ENCODE measurements around the gene MAPKAPK3.

The MAPKAPK3 gene

DNA sequence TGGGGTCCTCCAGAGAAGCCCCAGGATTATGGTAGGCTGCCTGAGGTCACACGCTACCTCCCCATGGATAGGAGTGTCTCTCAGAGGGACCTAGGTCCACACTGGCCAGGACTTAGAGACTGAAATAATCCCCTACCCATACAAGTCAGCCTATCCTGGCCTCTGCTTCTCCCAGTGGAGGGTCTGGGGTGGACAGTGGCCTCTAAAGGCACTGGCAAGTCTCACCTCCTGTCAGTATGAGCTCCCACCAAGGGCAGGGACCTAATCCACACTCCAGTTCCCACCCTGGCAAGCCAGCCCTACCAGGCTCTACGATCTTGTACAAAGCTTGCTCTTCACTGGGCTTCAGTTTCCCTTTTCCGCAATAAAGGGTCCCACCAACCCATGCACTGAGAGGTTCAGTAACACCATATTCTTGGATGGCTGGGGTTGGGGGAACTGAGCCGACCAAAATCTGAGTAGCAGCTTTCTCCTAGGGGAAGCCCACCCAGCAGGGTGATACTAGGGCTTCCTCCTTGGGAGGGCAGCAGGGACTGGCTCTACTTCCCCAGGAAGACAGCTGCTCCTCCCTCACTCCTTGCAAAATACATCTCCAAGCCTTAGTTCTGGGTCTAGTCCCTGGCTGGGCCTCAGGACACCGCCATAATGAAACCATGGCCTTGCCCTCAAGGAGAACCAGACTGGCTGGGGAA is 7.7 kb upstream of the MAPKAPK3 start:
- no peak for DNase-seq

DNA sequence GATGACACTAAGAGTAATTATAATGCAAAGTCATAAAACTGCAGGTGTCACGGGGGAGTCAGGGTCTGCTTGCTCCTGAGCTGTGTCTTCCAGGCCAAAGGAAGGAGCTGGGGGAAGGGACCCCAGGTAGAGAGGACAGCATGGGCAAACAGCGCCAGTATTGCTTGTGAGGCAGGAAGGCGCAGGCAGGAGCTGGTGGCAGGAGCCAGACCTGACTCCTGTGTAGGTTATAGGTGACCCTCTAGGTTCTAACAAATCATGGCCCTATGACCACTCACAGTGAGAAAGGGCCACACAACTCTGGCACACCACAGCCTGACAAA is 7.2 kb upstream of the MAPKAPK3 start:
- DNase-seq, result no peak

DNA sequence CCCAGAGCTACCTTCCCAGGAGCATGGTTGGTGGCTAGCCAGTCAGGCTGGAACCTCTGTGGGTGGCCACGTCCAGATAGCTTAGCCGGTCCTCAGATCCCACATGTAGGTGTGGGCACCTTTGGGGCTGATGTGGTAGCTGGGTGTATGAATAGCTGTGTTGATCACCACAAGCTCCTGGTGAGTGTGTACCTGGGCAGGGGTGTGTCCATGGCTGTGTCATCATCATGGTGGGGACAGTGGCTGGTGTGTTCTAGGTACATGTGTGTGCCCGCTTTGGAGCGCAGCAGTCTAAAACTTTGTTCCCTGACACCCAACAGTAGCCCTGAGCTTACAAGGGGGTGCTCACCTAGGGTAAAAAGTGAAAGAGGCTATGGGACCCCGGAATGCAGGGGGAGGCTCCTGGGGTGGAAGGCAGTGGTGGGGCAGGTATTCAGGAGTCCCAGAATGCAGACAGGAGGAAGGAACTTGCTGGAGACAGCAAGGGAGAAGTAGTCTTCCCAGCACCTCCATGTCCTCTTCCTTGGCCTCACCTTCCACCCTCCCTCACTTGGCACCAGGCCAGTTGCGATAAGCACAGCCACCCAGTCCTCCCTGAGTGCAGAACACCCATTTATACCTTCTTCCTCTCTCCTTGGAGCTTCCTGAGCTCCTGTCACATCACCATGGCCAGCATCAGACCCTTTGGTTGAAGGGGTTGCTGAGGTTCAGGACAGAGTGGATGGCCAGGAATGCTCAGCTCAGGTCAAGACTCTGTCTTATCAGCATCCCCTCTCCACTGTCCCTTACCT is 6.6 kb upstream of the MAPKAPK3 start:
- no peak for DNase-seq

DNA sequence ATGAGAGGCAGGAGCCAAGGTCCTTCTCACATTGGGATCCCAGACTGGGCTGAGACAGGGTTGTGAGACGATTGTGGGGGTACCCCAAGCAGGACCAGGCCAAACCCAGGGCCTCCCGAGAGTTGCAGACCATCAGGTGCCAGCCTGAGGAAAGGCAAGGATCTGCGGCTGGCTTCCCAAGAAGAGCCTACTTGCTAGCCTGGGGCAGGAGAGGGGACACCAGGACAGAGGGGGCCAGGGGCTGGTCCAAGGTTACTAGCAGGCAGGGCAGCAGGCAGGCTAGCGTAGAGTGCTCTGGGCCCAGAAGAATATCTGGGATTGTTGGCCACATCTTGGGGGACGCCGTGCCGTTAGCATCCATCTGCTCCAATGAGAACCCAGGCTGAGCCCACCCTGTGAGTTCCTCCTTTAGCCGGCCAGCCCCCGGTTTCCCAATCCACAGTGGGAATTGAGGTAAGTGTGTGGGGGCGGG is 5.9 kb upstream of the MAPKAPK3 start:
- no peak for DNase-seq

DNA sequence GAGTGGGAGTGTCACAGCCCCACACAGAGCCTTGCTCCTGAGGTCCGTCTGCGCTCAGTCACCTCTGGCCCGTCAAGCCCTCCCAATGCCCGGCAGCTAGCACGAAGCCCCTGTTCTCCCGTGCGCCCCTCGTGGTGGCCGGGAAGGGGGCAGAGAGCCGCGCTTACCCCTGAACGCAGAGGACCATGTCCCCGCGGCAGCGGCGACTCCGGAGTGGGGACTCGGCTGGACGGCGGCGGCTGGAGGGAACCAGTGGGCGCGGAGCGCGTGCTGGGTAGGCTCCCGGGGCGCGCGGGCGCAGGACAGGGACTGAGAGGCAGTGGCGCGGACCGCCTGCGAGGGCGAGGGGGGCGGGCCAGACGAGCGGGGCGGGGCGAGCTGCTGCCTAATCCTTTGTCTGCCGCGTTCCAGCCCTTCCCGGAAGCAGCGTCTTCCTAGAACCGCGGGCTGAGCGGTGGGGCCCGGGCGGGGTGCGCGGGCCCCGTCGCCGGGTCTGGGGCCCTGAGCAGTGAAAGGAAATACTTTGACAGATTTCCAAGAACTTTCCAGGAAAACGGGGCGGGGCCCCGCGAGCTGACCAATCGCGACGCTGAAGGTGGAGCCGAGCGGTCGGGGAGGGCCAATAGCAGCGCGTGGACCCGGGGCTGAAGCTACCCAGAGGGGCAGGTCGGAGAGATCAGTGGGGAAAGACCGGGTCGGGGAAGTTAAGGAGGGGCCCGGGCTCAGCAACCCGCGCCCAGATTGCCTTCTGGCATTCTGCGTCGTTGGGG is 5.3 kb upstream of the MAPKAPK3 start, which contains the start of gene CISH:
Gene CISH, minus strand, starts transcription at position 311 of the 770 bp plus-strand sequence. Its CDS starts 124 bp downstream, at position 187.
- peak; percentile 99 for DNase-seq

DNA sequence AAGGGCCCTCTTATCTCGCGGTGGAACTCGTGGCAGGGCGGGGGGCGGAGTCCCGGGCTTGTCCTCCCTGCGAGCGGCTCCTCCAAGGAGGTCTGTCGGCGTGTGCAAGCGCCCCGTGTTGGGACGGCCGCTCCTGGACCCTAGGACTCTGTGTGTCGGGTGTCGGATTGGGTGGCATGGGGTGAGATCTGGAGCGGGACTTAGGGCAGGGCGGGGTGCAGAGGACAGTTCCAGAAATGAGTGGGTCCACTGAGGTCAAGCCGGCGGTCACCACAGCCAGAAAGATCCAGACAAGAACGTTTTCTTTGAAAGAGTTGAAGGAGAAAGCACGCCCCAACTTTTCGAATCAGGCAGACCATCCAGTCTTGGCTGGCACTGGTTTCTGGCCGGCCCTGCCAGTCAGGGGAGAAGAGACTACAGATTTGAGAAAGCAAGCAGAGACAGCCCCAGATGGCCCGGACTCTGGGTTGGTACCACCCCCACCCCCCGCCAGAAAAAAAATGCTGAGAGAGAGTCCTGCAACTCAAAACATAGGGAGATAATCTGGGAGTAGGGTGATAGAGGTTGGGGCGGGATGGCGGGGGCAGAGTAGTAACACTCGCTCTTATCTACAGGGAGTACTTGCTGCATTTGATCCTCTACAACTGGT is 4.6 kb upstream of the MAPKAPK3 start:
- no peak for DNase-seq

DNA sequence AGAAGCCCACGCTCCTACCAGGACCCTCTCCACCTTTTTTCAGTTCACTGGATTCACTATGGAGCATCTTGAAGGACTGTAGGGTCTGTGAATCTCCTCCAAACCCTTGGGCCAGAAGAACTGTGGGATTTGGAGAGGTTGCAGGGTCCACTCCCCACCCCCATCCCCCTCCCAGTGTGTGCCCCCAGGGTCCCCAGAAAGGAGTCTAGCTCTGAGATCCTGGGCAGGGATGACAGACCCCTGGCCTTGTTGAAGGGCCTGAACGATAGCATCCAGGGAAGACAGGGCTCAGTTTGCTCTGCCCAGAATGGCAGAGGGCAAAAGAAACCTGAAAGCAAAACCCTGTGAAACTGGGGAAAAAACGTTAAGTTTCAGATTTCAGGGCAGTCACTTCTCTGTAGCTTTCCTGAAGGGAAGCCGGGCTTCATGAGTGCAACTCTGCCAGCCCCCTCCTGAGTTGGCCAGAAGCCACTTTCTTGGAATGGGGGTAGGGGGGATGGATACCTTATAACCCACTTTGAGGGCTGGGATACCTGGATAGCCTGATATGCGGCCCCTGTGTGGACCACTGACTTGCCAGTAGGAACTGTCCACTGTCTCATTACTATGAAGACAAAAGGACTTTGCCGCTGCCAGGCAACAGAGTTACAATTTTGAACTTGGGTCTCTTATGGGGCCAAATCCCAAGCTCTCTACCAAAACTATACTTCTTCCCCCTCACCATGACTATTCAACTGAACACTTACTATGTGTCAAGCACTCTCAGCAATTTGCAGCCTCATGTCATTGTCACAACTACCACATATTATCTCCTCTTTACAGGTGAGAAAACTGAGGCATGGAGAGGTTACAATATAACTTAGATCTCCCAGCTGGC is 3.7 kb upstream of the MAPKAPK3 start:
- no peak for DNase-seq

DNA sequence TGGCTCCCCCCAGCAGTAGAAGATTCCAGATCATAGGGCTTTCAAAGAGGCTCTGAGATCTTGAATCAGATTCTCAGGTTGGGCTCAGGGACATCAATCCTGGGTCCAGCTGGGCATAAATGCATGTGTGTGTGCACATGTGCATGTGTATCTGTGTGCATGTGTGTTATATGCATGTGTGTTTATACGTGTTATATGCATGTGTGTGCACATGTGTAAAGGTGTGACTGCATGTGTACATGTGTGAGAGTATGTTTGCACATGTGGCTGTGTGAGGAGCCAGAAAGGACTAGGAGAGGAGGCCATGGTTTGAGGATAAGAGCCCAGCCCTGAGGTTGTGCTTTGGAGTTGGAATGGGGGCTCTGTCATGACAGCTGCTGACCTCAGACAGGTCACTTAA is 1.8 kb upstream of the MAPKAPK3 start:
- DNase-seq, result no peak

DNA sequence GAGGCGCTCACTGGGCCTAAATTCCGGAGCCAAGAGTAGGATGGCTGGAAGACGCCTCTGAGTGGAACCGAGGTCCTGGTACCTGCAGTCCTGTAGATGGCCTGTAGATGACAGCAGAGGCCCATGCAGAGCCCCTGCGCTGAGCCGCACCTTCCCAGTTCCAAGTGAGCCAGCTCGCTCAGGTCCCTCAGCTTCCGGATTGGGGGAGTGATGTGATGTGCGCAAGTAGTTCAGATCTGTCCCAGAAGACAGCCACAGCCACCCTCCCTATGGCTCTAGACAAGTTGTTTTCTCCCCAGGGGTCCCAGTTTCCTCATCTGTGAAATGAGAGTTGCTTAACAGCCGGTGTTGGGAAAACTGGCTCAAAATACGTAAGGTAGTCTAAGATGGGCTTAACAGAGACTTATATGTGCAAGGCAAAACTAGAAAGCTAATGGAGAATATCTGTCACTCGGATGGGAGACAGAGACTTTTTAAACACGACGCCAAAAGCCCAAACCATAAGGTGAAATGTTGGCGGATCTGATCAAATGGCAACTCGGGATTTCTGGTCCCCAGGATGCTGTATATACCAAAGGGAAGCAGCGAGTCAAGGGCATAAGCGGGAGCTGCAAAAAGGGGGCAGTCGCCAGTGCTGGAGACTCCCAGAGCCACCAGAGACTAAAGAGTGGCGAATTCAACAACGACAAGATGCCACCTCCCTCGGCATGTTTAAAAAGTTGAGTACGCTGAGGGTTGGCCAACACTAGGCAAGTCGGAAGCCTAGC is 765 bp upstream of the MAPKAPK3 start:
- peak; percentile 83 to 88 for DNase-seq

DNA sequence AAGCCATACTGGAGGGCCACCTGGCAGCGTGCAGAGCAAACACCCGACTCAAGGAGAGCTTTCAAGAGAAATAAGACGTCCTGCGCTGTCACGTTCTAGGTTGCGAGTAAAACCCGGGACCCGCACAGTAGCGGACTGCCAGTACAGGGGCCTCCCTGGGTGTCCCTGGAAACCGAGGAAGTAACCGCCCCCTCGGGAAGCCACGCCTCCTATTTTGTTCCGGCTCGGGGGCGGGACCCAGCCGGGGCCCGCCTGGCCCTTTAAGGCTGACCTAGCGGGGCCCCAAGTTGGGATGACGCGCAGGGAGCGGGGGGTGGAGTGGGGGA is 218 bp upstream of the MAPKAPK3 start:
- DNase-seq, result peak; percentile 94 to 97

DNA sequence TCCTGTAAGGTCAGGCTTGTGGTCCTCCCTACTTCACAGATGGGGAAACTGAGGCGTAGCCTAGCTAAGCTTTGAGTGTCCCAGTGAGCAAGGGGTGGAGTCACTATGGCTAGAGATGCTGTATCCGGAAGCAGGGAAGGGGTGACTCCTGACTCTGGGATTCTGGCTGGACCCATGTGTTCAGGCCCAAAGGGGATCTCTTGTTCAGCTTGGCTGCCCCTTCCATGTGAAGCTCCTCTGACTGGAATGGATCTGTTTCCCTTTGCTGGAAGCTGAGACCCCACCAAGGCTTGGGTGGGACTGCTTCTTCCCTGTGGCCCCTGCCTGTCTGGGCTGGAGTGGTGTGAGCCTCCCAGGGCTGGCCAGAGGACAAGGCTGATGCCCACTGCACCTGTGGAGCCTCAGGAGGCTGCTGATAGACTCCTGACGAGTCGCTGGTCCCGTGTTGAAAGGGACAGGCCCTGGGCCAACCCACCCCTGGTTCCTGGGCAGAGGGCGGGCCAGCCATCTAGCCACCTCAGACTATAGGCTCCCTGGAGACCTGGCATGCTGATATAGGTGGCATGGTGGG is 1.0 kb downstream of the MAPKAPK3 start:
- DNase-seq, result no peak

DNA sequence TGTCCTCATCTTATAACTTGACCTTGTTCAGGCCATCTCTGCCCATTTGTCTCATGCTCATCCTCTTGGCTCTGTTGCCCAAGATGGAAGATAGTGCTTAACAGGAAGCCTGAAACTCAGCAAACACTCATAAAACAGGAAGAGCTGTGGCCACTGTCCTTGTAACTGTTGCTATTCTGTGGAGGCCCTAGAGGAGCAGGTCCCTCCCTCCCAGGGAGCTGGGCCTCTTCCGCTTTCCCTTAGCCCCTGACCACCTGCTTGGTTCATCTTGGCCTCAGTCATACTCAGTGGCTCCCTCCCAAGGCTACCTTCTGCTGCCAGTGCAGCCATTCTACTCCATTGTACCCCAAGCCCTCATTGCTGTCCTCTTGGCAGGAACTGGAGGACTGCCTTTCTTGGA is 3.5 kb downstream of the MAPKAPK3 start:
- DNase-seq, result peak in 1 of 2 donors; percentile 58

DNA sequence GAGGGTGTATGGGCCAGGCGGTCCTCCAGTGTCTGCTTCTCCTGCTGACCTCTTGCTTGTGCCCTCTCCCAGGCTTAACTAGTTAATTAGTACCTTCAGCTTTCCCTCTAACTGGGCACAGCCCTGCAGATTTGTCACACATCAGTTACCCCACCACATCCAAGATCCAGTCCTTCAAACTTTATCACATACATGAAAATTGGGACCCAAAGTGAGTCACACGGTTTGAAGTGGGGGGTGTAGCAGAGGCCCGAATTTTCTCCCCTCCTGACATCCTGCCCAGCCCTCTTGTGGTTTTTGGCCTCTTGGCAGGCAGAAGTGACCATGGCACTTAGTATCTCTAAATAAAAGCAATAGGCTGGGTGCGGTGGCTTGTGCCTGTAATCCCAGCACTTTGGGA is 3.9 kb downstream of the MAPKAPK3 start:
- no peak for DNase-seq

DNA sequence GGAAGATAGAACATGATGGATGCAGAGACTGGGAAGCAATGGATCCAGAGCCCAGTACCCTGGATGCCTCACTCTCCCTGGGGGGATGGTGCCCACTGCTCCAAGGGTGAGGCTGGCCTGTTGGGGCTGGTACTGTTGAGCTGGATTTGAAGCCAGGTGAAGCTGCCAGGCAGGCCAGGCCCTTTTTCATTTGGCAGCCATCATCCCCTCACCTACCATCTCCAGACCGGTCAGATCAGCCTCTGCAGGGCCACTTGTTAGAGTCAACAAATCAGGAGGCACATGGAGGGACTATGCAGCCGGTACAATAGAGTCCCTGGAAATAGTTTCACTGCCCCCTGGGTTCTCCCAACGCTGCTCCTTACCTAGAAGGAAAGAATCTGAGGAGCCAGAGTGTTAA is 5.9 kb downstream of the MAPKAPK3 start:
- no peak for DNase-seq

DNA sequence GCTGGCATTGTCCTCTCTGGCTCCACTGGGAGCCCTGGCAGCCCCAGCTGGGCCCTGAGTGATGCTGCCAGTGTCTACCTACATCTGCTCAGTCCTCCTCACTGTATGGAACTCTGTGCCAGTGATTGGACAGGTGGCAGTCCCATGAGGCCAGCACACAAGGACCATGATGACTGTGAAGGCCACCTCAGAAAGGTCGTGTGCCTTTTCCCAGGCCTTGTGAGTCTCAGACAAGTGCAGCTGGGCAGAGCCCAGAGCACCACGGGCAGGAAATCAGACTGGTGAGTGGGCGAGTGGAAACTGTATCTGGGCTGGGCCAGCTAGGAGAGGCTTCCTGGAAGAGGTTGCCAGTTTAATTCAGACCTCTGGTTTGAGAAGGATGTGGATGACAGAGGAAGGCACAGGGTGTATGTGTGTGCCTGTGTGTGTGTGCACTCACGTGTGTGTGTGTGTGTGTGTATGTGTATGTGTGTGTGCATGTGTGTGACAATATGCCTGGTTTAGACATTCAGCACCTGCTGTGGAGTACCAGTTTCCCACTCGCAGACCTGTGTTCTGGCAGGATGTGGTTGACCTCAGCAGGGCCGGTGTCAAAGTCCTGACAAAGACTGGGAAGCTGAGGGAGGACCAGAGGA is 7.0 kb downstream of the MAPKAPK3 start:
- DNase-seq, result peak; percentile 28 to 65

DNA sequence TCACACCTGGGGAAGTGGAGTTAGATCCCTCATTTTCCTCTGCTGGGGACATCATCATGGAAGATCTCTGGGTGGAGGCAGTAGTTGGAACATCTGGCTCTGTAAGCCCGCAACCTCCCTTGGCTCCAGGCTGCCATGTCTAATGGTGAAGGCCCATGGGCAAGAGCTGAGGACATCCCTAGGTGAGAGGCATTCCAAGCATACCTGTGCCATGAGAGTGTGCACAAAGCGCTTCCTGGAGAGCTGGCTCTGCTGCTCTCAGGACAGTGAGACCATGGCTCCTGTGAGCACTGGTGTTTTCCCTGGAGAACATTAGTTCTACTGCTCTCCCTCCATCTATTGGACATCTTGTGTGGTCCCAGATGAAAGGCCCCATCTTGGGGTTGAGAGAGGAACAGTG is 7.7 kb downstream of the MAPKAPK3 start:
- DNase-seq, result no peak

DNA sequence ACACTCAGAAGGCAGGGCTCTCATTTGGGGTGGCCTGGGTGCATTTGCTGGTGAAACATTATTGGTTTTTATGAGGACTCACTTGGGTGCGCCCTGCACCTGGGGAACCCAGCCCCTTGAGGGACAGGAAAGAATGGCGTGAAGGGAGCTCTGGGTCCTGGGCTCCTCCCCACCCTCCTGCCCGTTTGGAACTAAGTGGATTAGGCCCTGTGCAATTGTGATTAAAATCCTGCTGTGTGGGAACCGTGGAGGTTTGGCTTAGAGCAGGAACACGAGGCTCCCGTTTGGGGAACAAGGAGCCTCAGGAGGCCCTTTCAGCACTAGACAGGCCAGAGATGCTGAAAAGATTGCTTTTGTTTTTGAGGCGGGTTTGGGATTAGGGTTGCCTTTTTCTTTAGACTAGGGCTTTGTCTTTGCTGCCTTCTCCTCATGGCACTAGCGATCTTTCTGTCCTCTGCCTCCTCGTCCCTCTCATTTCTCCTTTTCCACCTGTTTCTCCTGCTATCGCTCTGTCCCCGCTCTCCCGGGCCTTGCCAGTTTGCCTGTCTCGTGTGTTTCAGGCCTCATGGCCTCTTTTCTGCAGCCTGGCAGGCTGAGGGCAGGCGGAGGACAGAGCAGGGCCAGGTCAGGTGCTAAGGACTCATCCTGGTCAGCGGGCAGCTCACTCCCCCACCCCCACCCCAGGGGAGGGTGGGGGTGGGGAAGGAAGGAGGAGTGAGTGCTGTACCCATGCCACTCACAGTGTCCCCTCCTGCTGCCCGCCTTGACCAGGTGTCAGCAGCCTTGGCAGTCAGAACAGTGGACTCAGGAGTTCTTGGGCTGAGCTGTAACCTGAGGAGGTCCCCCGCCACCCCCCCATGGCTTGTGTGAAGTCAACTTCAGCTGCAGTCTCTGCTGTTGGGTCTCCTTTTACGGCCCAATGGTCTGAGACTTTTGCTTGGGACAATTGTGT is 8.6 kb downstream of the MAPKAPK3 start:
- no peak for DNase-seq

DNA sequence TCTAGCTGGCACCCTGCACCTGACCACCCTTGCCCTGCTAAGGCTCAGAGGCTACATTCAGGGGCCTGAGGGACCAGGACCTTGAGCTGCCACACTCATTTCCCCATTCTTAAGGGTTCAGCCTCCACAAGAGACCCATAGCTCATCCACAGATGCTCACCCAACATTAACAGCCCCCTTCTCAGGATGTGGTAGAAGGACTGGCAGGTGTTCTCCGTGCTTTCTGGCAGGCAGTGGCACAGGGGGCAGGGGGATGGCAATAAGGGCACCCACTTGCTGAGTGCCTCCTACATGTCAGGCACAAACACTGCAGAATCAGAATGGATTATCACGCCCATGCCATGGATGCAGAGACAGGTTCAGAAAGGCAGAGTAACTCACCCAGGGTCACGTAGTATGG is 9.4 kb downstream of the MAPKAPK3 start:
- DNase-seq, result no peak

DNA sequence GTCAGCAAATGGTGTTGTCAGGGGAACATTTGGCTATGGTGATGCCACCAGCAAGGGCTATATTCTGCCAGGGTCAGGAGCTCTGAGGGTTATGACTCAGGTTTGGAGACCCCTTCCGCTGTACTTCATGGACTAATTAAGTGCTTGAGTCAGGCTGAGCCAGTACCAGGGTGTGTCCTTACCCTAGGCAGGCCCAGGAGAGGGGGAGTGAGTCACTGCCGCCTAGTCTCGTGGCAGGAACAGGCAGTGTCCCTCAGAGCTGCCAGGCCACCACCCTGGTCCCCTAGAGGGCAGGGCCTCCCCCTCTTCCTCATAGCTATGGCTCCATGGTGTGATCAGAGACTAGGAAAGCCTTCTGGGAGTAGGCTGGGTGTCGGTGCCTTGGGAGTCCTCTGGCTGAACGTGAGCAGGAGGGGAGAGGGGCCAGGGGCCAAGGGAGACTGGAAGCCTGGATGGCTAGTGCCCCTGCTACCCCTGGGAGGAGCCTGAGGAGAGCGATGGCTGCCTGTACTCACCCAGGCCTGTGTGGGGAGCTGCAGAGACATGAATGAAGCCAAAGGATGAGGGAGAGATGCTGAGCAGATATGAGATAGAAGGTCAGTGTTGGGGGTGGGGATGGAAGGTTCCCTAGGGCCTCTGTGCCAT is 10.6 kb downstream of the MAPKAPK3 start:
- DNase-seq, result peak in 1 of 2 donors; percentile 74

Data from CD4-positive, alpha-beta T cell treated with Interferon alpha-2 for 1 hour (primary cell).